Stimulated activated CD8-positive, alpha-beta memory T cell treated with anti-CD3 and anti-CD28 coated beads, Interleukin-7, amount 100 ng/mL, for 48 hours (primary cell): ENCODE results near the gene CREB5.

Source experiments
- DNase-seq, 2 donors: peaks; one replicate each; pipeline ENCODE4 v3.0.0-alpha.2; 2020; ENCODE audit warnings: low read depth in 1 of 2; ENCODE audit errors: extremely low read depth in 1 of 2

CREB5 gene

GRCh38 chr7:28669330-28669729 lies 257.0 kb downstream of the CREB5 start:
- no peak for DNase-seq

- DNase-seq, result no peak
Measured at GRCh38 chr7:28671526-28671925, 259.2 kb downstream of the CREB5 start.

- DNase-seq, result no peak
Measured at GRCh38 chr7:28672397-28672797, 260.1 kb downstream of the CREB5 start.

DNA sequence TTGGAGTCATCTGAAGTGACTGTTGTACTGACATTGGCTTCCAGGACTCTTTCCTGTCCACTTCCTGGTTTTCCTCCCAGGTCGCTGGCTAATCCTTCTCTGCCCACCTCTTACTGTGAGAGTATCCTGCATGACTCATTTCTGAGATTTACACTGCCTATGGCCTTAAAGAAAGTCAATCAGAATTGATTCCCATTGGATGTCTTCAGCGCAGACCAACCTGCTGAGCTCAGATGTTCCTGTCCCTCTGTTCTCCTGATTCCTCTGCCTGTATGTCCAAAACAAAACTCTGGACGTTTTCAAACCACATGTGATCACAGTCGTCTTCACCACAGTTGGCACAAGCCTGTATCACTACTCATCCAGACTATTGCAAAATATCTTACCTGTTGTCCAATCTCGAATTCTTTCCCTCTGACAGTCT lies 262.1 kb downstream of the CREB5 start:
- DNase-seq, result no peak

DNA sequence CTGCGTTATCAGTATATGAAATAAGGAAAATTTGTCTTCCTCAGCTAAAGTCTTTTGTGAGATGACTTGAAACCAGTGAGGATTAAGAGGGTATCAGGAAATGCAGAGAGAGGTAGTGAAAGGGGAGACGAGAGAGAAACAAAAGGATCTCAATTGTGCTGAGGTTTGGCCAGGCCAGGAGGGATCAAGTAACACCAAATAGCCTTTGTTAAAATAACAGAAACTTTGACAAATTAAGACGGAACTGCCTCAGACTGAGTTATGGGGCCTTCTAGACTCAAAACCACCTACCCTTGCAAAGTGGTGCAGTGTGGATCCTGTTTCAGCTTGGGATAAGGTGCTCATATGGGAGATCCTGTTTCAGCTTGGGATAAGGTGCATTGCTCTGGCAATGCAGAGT lies 263.1 kb downstream of the CREB5 start:
- no peak for DNase-seq

DNA sequence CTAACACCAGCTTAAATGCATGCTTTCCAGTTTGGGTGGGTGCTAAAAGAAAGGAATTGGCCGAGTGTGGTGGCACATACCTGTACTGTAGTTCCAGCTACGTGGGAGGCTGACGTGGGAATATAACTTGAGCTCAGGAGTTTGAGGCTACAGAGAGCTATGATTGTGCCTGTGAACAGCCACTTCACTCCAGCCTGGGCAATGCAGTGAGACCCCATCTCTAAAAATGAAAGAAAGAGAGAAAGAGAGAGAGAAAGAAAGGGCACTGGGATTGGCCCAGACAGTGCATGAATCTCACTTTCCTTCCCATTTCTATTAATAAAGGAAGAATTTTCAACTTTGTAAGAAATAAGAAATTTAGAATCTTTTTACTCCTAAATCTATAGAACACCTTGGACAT lies 265.4 kb downstream of the CREB5 start:
- DNase-seq, result no peak

DNA sequence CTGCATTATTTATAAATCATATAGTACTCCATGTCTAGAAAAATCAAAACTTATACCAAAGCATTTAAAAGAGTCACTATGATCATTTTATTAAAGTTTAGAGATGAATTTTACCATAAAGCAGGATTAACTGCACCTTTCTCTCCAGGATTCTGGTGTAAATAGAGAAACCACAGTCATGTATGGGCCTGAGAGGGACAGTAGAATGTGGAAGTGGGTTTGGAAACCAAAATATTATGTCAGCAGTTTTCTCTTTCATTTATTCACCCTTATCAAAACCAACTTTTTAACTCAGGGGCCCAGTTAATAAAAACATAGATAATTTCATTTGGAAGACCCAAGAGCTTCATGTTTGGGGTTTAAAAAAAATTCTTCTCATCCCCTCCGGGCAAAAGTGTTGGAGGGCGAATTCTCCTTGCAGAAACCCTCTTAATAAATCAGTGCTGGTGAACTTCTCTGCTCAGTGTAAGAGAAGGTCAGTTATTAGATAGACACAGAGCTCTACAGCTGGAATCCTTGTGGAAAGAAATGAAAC lies 266.2 kb downstream of the CREB5 start:
- DNase-seq, result no peak

DNA sequence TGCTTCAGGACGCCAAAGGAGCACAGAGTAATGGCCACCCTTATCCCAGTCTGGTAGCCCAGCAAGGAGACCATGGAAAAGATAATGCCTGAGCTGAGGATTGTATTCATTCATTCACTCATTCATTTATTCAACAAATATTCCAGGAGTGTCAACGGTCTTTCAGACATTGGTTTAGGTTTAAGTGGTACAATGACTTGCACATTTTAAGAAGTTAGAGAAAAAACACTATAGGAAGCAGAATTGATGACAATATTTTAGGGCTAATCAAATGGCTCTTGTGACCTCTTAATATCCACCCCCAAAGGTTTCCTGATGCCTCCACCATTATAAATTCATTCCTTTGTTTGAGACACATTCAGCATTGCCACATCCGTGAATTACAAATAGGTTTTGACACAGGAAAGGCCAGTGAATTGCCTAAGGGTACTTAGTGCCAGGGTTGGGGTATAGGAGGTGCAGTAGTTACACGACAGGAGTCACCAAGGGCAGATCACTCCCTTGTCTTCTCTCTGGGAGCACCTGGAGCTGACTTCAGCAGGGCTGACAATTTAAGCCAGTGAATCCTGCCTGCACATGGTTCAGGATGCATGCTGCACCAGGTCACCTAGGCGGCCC lies 269.5 kb downstream of the CREB5 start:
- DNase-seq, result no peak

DNA sequence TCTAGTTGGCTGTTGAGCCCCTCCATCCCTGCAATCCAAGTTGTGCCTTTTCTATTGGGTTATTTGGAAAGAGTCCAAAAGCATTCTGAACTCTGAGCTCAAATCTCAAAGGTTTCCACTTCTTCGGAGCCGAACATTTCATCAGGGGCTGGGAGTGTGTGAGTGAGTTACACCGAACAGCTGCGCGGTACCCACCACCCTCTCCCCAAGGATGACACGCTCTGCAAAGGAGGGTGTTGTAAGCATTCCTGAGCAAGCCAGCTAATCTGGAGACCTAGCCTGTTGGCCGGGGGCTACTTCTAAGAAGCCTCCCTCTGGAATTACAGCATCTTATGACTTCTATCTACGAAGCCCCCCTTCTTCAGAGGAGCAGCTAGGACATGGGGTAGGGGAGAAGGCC lies 270.5 kb downstream of the CREB5 start:
- DNase-seq, result no peak

GRCh38 chr7:28684650-28685241 lies 272.4 kb downstream of the CREB5 start:
- DNase-seq, result no peak

- DNase-seq, result no peak
Measured at GRCh38 chr7:28685242-28685643, 272.9 kb downstream of the CREB5 start.

- no peak for DNase-seq
Measured at GRCh38 chr7:28685644-28686417, 273.5 kb downstream of the CREB5 start.

DNA sequence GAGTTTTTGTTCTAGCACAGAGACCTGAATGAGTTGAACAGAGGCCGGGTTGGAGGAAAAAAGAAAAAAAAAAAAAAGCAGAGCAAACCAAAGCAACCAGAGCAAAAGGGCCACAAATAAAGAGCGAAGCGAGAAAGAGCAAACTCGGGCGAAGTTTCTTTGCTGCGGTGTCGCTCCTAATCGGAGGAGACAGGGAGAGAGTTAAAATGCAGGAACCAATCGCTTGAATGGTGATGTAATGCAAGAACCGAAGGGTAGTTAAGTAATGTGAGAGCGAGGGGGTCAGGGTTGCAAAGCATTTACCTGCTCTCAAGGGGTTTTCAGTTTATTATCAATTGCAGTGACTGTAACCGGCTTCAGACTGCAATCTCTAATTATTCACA lies 274.1 kb downstream of the CREB5 start:
- DNase-seq, result no peak

DNA sequence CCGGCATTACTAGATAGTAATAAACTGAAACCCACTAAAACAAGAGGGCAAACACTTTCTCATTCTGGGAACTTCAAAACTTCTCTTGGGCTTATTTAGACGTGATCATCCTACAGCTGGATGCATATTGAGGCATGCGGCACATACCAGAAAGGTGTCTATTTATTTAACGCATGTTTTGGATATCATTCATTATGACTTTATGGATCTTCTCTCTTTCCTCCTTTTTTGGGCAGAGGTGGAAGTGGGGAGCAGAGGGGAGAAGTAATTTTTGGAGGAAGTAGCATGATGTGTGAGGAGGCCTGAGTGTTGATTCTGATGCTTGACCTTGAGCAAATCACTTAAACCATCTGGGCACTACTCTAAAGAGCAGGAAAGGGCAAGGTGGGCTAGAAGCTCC lies 275.2 kb downstream of the CREB5 start:
- DNase-seq, result no peak

- no peak for DNase-seq
Measured at GRCh38 chr7:28688174-28688573, 275.9 kb downstream of the CREB5 start.

DNA sequence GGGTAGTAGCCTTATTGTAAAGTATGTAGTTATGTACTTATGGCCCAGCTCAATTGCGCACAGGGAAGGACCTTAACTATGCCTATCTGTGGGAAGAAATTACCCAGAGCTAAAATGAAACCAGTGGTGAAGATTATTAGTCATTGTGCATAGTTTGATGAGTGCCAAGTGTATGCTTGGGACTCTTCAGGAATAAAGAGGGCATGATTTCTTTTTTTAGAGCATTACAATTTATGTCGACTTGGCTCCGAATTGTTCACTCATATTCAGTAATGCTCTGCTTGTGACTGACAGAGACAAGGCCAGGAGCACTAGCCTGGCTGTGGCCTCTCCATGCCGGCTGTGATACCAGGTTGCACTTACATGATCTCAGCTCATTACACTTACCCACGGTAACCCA lies 276.3 kb downstream of the CREB5 start:
- no peak for DNase-seq

DNA sequence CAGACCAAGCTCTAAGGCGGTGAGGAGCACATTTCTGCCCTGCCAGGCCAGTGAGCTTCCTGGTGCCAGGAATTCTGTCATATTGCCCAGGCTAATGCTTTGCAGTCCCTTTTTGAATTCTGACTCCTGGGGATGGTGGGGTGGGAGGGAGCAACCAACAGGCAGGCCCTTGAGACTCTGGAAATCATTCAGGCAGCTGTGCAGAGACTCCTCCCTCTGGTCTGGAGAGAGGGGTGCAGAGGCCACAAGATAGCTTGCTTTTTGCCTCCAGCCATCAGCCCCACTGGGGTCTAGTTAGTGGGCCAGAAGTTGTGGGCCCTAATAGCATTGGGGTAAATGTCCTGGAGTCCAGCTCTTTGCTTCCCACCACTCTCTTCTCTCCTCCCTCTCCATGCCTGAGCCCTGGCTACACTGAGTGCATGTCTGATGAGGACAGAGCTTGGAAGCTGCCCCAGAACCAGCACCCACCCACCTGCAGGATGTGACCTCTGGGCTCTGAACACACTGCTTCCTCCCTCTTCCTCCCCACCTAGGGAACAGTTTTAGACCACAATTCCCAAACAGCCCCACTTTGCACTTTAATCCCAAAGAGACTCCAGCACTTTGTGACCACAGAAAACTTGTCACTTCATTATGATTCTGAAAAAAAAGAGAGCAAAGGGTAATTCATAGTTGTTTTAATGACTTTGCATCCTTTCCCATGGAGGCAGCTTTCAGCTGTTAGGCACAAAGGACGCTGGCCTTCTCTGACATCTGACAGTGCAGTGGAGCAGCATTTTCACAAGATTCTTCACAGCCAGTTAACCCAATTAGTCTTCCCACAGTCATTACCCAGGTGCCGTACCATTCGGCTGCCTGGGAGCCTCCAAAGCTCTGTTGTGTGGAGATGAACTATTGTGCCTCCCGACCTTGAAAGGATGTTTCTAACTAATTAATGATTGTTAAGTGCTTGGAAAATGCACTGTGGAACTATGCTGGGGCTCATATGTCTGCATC lies 283.3 kb downstream of the CREB5 start:
- DNase-seq, result no peak

DNA sequence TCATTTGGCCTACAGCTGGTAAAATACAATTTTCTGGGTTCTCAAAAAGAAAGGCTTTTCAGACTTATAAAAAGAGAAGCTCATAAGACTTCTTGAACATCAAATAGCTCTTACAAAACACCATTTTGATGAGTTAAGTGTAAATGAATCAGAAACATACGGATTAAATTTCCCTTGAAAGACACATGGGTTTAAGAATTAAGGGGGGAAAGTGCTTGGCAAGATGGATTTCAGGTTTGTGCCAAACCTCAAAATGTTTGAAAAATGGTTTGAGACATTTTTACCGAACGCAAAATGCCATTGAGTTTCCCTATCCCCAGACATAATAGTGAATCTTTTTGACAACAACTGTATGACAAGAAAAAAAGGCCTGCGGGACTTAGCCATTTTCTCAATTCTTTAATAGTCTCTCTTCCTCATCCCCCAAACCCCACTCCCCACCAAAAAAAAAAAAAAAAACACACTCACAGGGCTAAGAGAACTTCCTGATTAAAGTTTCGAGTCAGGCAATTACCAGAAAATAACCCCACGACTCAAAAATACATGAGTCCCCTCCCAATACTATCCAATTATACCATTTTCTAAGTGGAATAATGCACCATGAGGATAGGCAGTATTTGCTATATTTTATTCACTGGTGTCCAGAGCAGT lies 285.7 kb downstream of the CREB5 start:
- no peak for DNase-seq

DNA sequence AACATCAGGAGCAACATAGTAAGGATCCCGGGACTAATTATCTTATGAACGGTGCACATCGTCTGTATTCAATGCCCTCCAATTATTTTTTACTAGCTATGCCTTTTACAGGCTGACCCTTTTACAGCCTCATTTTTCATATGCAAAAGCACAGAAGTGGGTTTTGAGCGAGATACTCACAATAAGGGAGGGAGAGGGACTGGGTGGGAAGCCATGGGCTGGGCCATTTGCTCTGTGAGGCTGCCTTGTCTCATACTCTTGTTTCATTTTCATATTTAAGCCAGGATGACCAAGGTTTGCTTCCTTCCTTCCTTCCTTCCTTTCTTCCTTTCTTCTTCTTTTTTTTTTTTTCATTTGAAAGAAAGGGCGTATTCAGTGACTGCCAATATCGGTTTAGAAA lies 286.5 kb downstream of the CREB5 start:
- no peak for DNase-seq

DNA sequence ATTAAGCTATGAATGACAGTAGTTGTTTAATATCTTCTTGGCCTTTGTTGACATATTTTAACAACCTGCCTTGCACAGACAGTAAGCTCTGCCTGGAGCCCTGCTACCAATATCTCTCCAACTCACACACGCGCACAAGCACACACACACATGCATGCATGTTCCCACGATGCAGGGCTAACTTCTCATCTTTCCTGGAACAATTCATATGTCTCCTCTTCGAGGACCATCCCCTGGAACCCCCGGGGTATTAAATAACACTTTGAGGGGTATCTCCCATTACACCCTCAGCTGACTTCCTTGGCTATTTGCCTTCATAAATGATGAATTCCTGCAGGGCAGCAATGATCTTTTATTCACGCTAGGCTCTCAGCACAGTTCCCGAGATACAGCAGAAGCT lies 287.8 kb downstream of the CREB5 start:
- no peak for DNase-seq
